Keratinocyte (primary cell): ENCODE data around the gene ALDH4A1. TPM values are rescaled to one million over a fixed set of nuclear protein-coding genes. Genes with fewer than 3 reads are reported as not detected.
A peak's percentile ranks its signal among the peaks of the same experiment; 100 is the strongest.

Source experiments
- DNase-seq: peaks from one replicate; pipeline ENCODE4 v3.0.0-alpha.2; 2011; ENCODE audit warnings: low read depth, missing footprints, low spot score
- FAIRE-seq: peaks from 2 replicates; lab custom pipeline; 2011; peaks lifted over from hg19 to GRCh38; lab: Jason Lieb, UNC
- H2AFZ ChIP-seq: 2 replicates; pipeline ENCODE4 v1.6.0; 2012; ENCODE audit warnings: low read length, control low read depth, inconsistent platforms; ENCODE audit not compliant: control insufficient read depth
- H3K27ac ChIP-seq: 2 replicates; pipeline ENCODE4 v1.5.1; 2011; ENCODE audit warnings: low read length; ENCODE audit not compliant: control insufficient read depth, insufficient read depth
- H3K27me3 ChIP-seq: 3 replicates; pipeline ENCODE4 v1.6.0; 2011; ENCODE audit warnings: low read length; ENCODE audit not compliant: control insufficient read depth, insufficient read depth; ENCODE audit errors: extremely low read depth
- H3K36me3 ChIP-seq, 2 experiments: 2 replicates in 1 of 2; 3 replicates in 1 of 2; pipeline ENCODE4 v1.5.1; 2011; ENCODE audit warnings: low read length in 2 of 2, mild to moderate bottlenecking in 1 of 2; ENCODE audit not compliant: control insufficient read depth in 2 of 2, insufficient read depth in 2 of 2; ENCODE audit errors: extremely low read depth in 1 of 2
- H3K4me1 ChIP-seq: 3 replicates; pipeline ENCODE4 v1.5.1; 2011; ENCODE audit warnings: low read length; ENCODE audit not compliant: control insufficient read depth, insufficient read depth; ENCODE audit errors: extremely low read depth
- H3K4me2 ChIP-seq: 3 replicates; pipeline ENCODE4 v1.6.0; 2011; ENCODE audit warnings: low read depth, low read length; ENCODE audit not compliant: control insufficient read depth, insufficient read depth; ENCODE audit errors: extremely low read depth
- H3K4me3 ChIP-seq, 3 experiments: fragments of 200-600 bp in 1 of 3; sonication (generic) in 1 of 3; 2 replicates in 2 of 3; 3 replicates in 1 of 3; pipeline ENCODE4 v1.5.1; 2011 to 2016; ENCODE audit warnings: low read length in 3 of 3, mild to moderate bottlenecking in 3 of 3, control low read depth in 2 of 3, inconsistent platforms in 1 of 3, low read depth in 1 of 3, mixed read lengths in 1 of 3, mixed run types in 1 of 3, moderate library complexity in 1 of 3; ENCODE audit not compliant: control insufficient read depth in 2 of 3, insufficient read depth in 2 of 3; ENCODE audit errors: extremely low read depth in 1 of 3
- H3K79me2 ChIP-seq: 2 replicates; pipeline ENCODE4 v1.6.0; 2012; ENCODE audit warnings: low read length; ENCODE audit not compliant: control insufficient read depth, insufficient read depth
- H3K9ac ChIP-seq: 3 replicates; pipeline ENCODE4 v1.6.0; 2011; ENCODE audit warnings: low read length; ENCODE audit not compliant: control insufficient read depth, insufficient read depth; ENCODE audit errors: extremely low read depth
- H3K9me1 ChIP-seq: 3 replicates; pipeline ENCODE4 v1.6.0; 2011; ENCODE audit warnings: low read length; ENCODE audit not compliant: control insufficient read depth, insufficient read depth; ENCODE audit errors: extremely low read depth
- H3K9me3 ChIP-seq: 2 replicates; pipeline ENCODE4 v1.5.1; 2012; ENCODE audit warnings: low read depth, low read length; ENCODE audit not compliant: control insufficient read depth
- H4K20me1 ChIP-seq: 3 replicates; pipeline ENCODE4 v1.6.0; 2011; ENCODE audit warnings: low read length; ENCODE audit not compliant: control insufficient read depth, insufficient read depth; ENCODE audit errors: extremely low read depth
- CTCF ChIP-seq, 3 experiments: IDR thresholded peaks in 1 of 3; conservative IDR thresholded peaks in 1 of 3; optimal IDR thresholded peaks in 1 of 3; 2 replicates in 2 of 3; 3 replicates in 1 of 3; pipeline versions ENCODE3 to v1.5.1; 2011; ENCODE audit warnings: low read length in 3 of 3, mild to moderate bottlenecking in 3 of 3, moderate library complexity in 2 of 3, control low read depth in 1 of 3, inconsistent platforms in 1 of 3; ENCODE audit not compliant: insufficient read depth in 2 of 3; ENCODE audit errors: extremely low read depth in 1 of 3
- EZH2 ChIP-seq: IDR thresholded peaks from one replicate; pipeline ENCODE4 v1.6.1; 2012; ENCODE audit warnings: inconsistent platforms, mild to moderate bottlenecking, low read length, moderate library complexity
- dilution Hi-C: fragments of 300-500 bp; cut with MboI; formaldehyde crosslinking; loops from one replicate; pipeline ENCODE4 v1.7.0; 2020; ENCODE audit warnings: low sequenced_read_pairs; ENCODE audit not compliant: extremely low pct_ligation_motif_present
- polyA plus RNA-seq, 5 experiments: library from polyadenylated mRNA; depleted of rRNA in 3 of 5; stranded (reverse) in 3 of 5; stranded (forward) in 1 of 5; unstranded in 1 of 5; fragments of >200 nt; gene quantifications; 1 replicate in 1 of 5; 2 replicates in 3 of 5; 3 replicates in 1 of 5; pipeline versions ENCODE4 v1.2.1 to v1.2.3, GENCODE V29; 2011 to 2012; ENCODE audit warnings: missing spikeins in 2 of 5, low read depth in 1 of 5, low replicate concordance in 1 of 5

ALDH4A1 gene
- polyA plus RNA-seq, 1 donor (not counting 4 experiments of a cell fraction or from before 2014, with no cell fraction given), result 52.7 TPM

- dilution Hi-C loops, result no loop called here
- peak; percentile 96 for FAIRE-seq
- Histone ChIP-seq H3K4me2 (peak overlapping the region; percentile 41), H3K4me1 (peaks cover 74% of the 10 kb centered on the region), H3K9ac (no peak overlapping the region), H3K79me2 (peaks cover 92% of the 10 kb centered on the region), H3K9me3 (no peaks in the 10 kb centered on the region), H4K20me1 (peaks cover 5% of the 10 kb centered on the region), H3K27ac (peak overlapping the region; percentile 59), H3K27me3 (no peaks in the 10 kb centered on the region), H2AFZ (no peak overlapping the region), H3K36me3 (peaks cover 7 to 29% of the 10 kb centered on the region in 2 experiments), H3K9me1 (peaks cover 10% of the 10 kb centered on the region), H3K4me3 (no peak overlapping the region)
- TF ChIP-seq CTCF (optimal IDR thresholded peaks at IDR 0.05 in 1 of 3, IDR thresholded peaks at IDR 0.05 in 1 of 3, conservative IDR thresholded peaks at IDR 0.05 in 1 of 3; ENCODE audit: extremely low read depth in 1 of 3, insufficient read depth in 2 of 3, low read length in 3 of 3) (no peak), EZH2 (no peak)
- DNase-seq, result no peak
Observed at GRCh38 chr1:18932387-18932786, 30.0 kb upstream of the ALDH4A1 start.

DNA sequence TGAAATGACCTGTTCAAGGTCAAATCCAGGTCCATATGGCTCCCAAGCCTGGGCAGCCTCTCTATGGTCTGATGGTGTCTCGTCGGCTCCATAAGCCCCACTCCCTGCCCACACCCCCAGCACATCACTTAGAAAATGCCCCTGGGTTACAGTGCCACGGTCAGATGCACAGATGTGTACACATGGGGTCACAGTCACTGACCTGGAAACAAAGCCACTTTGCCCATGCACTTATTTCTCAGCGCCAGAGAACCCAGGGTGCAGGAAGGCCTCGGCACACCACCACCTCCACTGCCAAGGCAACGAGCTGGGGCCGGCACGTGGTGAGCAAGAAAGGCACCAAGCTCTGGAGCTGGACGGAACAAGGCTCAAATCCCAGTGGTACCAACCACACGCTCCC, 29.4 kb upstream of the ALDH4A1 start:
- peaks cover 74% of the 10 kb centered on the region for H3K4me1 ChIP-seq
- no peaks in the 10 kb centered on the region for H3K9me3 ChIP-seq
- no peak overlapping the region for H3K9ac ChIP-seq
- H2AFZ ChIP-seq, result no peak overlapping the region
- peak overlapping the region; percentile 32 for H3K27ac ChIP-seq
- no peaks in the 10 kb centered on the region for H3K27me3 ChIP-seq
- peaks cover 7 to 29% of the 10 kb centered on the region in 2 experiments for H3K36me3 ChIP-seq
- TF ChIP-seq EZH2 (no peak), CTCF (optimal IDR thresholded peaks at IDR 0.05 in 1 of 3, IDR thresholded peaks at IDR 0.05 in 1 of 3, conservative IDR thresholded peaks at IDR 0.05 in 1 of 3; ENCODE audit: extremely low read depth in 1 of 3, insufficient read depth in 2 of 3, low read length in 3 of 3) (no peak)
- peaks cover 86% of the 10 kb centered on the region for H3K79me2 ChIP-seq
- no peak for FAIRE-seq
- H3K9me1 ChIP-seq, result peaks cover 8% of the 10 kb centered on the region
- H3K4me2 ChIP-seq, result no peak overlapping the region
- peaks cover 5% of the 10 kb centered on the region for H4K20me1 ChIP-seq
- no peak overlapping the region for H3K4me3 ChIP-seq
- no peak for DNase-seq
- dilution Hi-C loops, result no loop called here
